WTC11 (cell line): ENCODE data around the gene FGFR4. TPM values are rescaled to one million over a fixed set of nuclear protein-coding genes. Genes with fewer than 3 reads are reported as not detected.

ENCODE experiments used
- ATAC-seq: fragments of 200-7000 bp; cut with Tn5 transposase; 2 replicates; pipeline ENCODE4 v1.10.0; 2021; ENCODE audit warnings: mild to moderate bottlenecking, moderate library complexity
- CTCF ChIA-PET: fragments of 300-600 bp; sonication (Branson Sonifier 250); formaldehyde crosslinking; loops from one replicate; lab custom pipeline; 2021; ENCODE audit warnings: antibody characterized with exemption; lab: Charles Lee
- POLR2A ChIA-PET: fragments of 350-600 bp; sonication (Branson Sonifier 250); formaldehyde crosslinking; loops from one replicate; lab custom pipeline; 2021; ENCODE audit warnings: antibody characterized with exemption; lab: Charles Lee
- DNase-seq: peaks from one replicate; pipeline ENCODE4 v3.0.0; 2021; ENCODE audit warnings: low spot score
- H3K27ac Mint-ChIP-seq: 2 replicates; pipeline ENCODE4 v1.8.0; 2021; ENCODE audit warnings: mixed read lengths
- H3K27me3 Mint-ChIP-seq: 2 replicates; pipeline ENCODE4 v1.8.0; 2021; ENCODE audit warnings: low read depth, mild to moderate bottlenecking, moderate library complexity, mixed read lengths
- H3K36me3 Mint-ChIP-seq: 2 replicates; pipeline ENCODE4 v1.8.0; 2021; ENCODE audit warnings: mixed read lengths
- H3K4me1 Mint-ChIP-seq: 2 replicates; pipeline ENCODE4 v1.8.0; 2022; ENCODE audit warnings: mixed read lengths
- H3K4me3 Mint-ChIP-seq: 2 replicates; pipeline ENCODE4 v1.8.0; 2021; ENCODE audit warnings: mild to moderate bottlenecking, moderate library complexity, mixed read lengths
- H3K9me3 Mint-ChIP-seq: 2 replicates; pipeline ENCODE4 v1.8.0; 2021; ENCODE audit warnings: mixed read lengths
- CREB1 ChIP-seq: sonication (generic); formaldehyde crosslinking; IDR thresholded peaks from 2 replicates; pipeline ENCODE4 v1.8.0; 2023; ENCODE audit warnings: mild to moderate bottlenecking, missing genetic modification reagents
- ELF4 ChIP-seq: sonication (generic); formaldehyde crosslinking; IDR thresholded peaks from 2 replicates; pipeline ENCODE4 v1.8.1; 2022; ENCODE audit warnings: low read depth, mild to moderate bottlenecking, moderate library complexity, missing genetic modification reagents
- EMX1 ChIP-seq: fragments of 250-450 bp; sonication (Bioruptor Pico); IDR thresholded peaks from 2 replicates; pipeline ENCODE4 v1.8.0; 2021; ENCODE audit warnings: mild to moderate bottlenecking
- HMGA2 ChIP-seq: fragments of 250-450 bp; sonication (Bioruptor Pico); IDR thresholded peaks from 2 replicates; pipeline ENCODE4 v1.4.0; 2021; ENCODE audit warnings: mild to moderate bottlenecking, moderate library complexity
- JUN ChIP-seq: sonication (generic); formaldehyde crosslinking; IDR thresholded peaks from 2 replicates; pipeline ENCODE4 v1.8.0; 2023; ENCODE audit warnings: mild to moderate bottlenecking, missing genetic modification reagents
- KAT7 ChIP-seq: sonication (generic); formaldehyde crosslinking; IDR thresholded peaks from 2 replicates; pipeline ENCODE4 v1.8.1; 2023; ENCODE audit warnings: missing genetic modification reagents, mild to moderate bottlenecking, borderline replicate concordance
- NFE2L1 ChIP-seq: sonication (generic); formaldehyde crosslinking; IDR thresholded peaks from 2 replicates; pipeline ENCODE4 v1.8.1; 2023; ENCODE audit warnings: missing genetic modification reagents
- RORB ChIP-seq: fragments of 250-450 bp; sonication (Bioruptor Pico); IDR thresholded peaks from 2 replicates; pipeline ENCODE4 v1.9.0; 2021; ENCODE audit warnings: mild to moderate bottlenecking
- TCF7 ChIP-seq: sonication (generic); formaldehyde crosslinking; IDR thresholded peaks from 2 replicates; pipeline ENCODE4 v1.8.0; 2022; ENCODE audit warnings: mild to moderate bottlenecking, low read depth, missing genetic modification reagents, moderate library complexity
- TEAD1 ChIP-seq: sonication (generic); formaldehyde crosslinking; IDR thresholded peaks from 2 replicates; pipeline ENCODE4 v1.8.0; 2022; ENCODE audit warnings: mild to moderate bottlenecking, missing genetic modification reagents
- ZNF121 ChIP-seq: sonication (generic); formaldehyde crosslinking; IDR thresholded peaks from 2 replicates; pipeline ENCODE4 v1.8.0; 2023; ENCODE audit warnings: missing genetic modification reagents
- ZNF263 ChIP-seq: sonication (generic); formaldehyde crosslinking; IDR thresholded peaks from 2 replicates; pipeline ENCODE4 v1.8.1; 2022; ENCODE audit warnings: low read depth, mild to moderate bottlenecking, moderate library complexity, missing genetic modification reagents
- ZNF423 ChIP-seq: fragments of 250-450 bp; sonication (Bioruptor Pico); IDR thresholded peaks from 2 replicates; pipeline ENCODE4 v2.1.2; 2022; ENCODE audit warnings: mild to moderate bottlenecking, moderate library complexity
- total RNA-seq: library from RNA; stranded (reverse); gene quantifications from 3 replicates; pipeline ENCODE4 v1.2.3, GENCODE V29; 2021
- TF ChIP-seq, protein P1 (sequence below): fragments of 250-450 bp; sonication (Bioruptor Pico); IDR thresholded peaks from 2 replicates; pipeline ENCODE4 v1.8.0; 2021; ENCODE audit warnings: mild to moderate bottlenecking
- TF ChIP-seq, protein P2 (sequence below): sonication (generic); formaldehyde crosslinking; IDR thresholded peaks from 2 replicates; pipeline ENCODE4 v1.8.0; 2023; ENCODE audit warnings: missing genetic modification reagents
- TF ChIP-seq, protein P3 (sequence below): sonication (generic); formaldehyde crosslinking; IDR thresholded peaks from 2 replicates; pipeline ENCODE4 v1.8.1; 2023; ENCODE audit warnings: mild to moderate bottlenecking, missing genetic modification reagents, moderate library complexity
- TF ChIP-seq, protein P4 (sequence below): sonication (generic); formaldehyde crosslinking; IDR thresholded peaks from 2 replicates; pipeline ENCODE4 v1.8.1; 2022; ENCODE audit warnings: mild to moderate bottlenecking, moderate library complexity, missing genetic modification reagents
- TF ChIP-seq, protein P5 (sequence below): sonication (generic); formaldehyde crosslinking; IDR thresholded peaks from 2 replicates; pipeline ENCODE4 v1.8.1; 2022; ENCODE audit warnings: missing genetic modification reagents, borderline replicate concordance
- TF ChIP-seq, protein P6 (sequence below): sonication (generic); formaldehyde crosslinking; IDR thresholded peaks from 2 replicates; pipeline ENCODE4 v1.8.1; 2023; ENCODE audit warnings: mild to moderate bottlenecking, moderate library complexity, missing genetic modification reagents
- TF ChIP-seq, protein P7 (sequence below): fragments of 250-450 bp; sonication (Bioruptor Pico); conservative IDR thresholded peaks from 2 replicates; pipeline ENCODE4 v1.9.0; 2021; ENCODE audit warnings: mild to moderate bottlenecking
- TF ChIP-seq, protein P8 (sequence below): fragments of 250-450 bp; sonication (Bioruptor Pico); IDR thresholded peaks from 2 replicates; pipeline ENCODE4 v2.1.2; 2022; ENCODE audit warnings: mild to moderate bottlenecking, moderate library complexity

The FGFR4 gene
- total RNA-seq, 1 experiment from 2014 or later, result 108 TPM

DNA sequence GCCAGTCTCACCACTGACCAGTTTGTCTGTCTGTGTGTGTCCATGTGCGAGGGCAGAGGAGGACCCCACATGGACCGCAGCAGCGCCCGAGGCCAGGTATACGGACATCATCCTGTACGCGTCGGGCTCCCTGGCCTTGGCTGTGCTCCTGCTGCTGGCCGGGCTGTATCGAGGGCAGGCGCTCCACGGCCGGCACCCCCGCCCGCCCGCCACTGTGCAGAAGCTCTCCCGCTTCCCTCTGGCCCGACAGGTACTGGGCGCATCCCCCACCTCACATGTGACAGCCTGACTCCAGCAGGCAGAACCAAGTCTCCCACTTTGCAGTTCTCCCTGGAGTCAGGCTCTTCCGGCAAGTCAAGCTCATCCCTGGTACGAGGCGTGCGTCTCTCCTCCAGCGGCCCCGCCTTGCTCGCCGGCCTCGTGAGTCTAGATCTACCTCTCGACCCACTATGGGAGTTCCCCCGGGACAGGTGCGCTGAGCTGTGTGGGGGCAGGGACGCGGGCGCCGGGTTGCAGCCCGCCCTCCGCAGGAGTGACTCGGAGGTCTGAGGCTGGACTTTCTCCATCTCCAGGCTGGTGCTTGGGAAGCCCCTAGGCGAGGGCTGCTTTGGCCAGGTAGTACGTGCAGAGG is 6.5 kb downstream of the FGFR4 start:
- ATAC-seq, result no peak
- no peaks in the 10 kb centered on the region for H3K9me3 Mint-ChIP-seq
- TF ChIP-seq, protein P1, sequence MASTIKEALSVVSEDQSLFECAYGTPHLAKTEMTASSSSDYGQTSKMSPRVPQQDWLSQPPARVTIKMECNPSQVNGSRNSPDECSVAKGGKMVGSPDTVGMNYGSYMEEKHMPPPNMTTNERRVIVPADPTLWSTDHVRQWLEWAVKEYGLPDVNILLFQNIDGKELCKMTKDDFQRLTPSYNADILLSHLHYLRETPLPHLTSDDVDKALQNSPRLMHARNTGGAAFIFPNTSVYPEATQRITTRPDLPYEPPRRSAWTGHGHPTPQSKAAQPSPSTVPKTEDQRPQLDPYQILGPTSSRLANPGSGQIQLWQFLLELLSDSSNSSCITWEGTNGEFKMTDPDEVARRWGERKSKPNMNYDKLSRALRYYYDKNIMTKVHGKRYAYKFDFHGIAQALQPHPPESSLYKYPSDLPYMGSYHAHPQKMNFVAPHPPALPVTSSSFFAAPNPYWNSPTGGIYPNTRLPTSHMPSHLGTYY, result no peak
- TF ChIP-seq ELF4 (no peak), ZNF263 (CRISPR knock-in tag) (no peak), RORB (CRISPR knock-in tag) (no peak)
- TF ChIP-seq, protein P2, sequence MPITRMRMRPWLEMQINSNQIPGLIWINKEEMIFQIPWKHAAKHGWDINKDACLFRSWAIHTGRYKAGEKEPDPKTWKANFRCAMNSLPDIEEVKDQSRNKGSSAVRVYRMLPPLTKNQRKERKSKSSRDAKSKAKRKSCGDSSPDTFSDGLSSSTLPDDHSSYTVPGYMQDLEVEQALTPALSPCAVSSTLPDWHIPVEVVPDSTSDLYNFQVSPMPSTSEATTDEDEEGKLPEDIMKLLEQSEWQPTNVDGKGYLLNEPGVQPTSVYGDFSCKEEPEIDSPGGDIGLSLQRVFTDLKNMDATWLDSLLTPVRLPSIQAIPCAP (CRISPR knock-in tag), result no peak
- H3K36me3 Mint-ChIP-seq, result peaks cover 29% of the 10 kb centered on the region
- H3K27ac Mint-ChIP-seq, result no peak overlapping the region
- CTCF ChIA-PET, result no interaction called here
- peaks cover 11% of the 10 kb centered on the region for H3K4me1 Mint-ChIP-seq
- H3K27me3 Mint-ChIP-seq, result no peaks in the 10 kb centered on the region
- no peak for DNase-seq
- H3K4me3 Mint-ChIP-seq, result no peak overlapping the region
- POLR2A ChIA-PET, result no interaction called here

DNA sequence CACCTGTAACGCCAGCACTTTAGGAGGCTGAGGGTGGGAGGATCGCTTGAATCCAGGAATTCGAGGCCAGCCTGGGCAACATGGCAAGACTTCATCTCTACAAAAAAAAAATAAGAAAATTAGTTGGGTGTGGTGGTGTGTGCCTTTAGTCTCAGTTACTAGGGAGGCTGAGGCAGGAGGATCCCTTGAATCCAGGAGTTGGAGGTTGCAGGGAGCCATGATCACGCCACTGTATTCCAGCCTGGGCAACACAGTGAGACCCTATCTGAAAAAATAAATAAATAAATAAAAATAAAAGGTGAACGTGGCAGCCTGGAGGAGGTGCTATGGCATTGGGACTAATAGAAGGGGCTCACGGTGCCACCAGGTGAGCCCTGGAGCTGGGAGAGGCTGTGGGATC is 7.1 kb downstream of the FGFR4 start:
- ChIA-PET POLR2A (no interaction called here), CTCF (no interaction called here)
- peaks cover 29% of the 10 kb centered on the region for H3K36me3 Mint-ChIP-seq
- no peak for ATAC-seq
- H3K4me3 Mint-ChIP-seq, result no peak overlapping the region
- DNase-seq, result no peak
- peaks cover 7% of the 10 kb centered on the region for H3K4me1 Mint-ChIP-seq
- no peak for TF ChIP-seq JUN (CRISPR knock-in tag)
- TF ChIP-seq ZNF423 (CRISPR knock-in tag), result no peak
- no peak for TF ChIP-seq CREB1 (CRISPR knock-in tag)
- TF ChIP-seq, protein P3, sequence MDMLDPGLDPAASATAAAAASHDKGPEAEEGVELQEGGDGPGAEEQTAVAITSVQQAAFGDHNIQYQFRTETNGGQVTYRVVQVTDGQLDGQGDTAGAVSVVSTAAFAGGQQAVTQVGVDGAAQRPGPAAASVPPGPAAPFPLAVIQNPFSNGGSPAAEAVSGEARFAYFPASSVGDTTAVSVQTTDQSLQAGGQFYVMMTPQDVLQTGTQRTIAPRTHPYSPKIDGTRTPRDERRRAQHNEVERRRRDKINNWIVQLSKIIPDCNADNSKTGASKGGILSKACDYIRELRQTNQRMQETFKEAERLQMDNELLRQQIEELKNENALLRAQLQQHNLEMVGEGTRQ (CRISPR knock-in tag), result no peak
- TF ChIP-seq, protein P4, sequence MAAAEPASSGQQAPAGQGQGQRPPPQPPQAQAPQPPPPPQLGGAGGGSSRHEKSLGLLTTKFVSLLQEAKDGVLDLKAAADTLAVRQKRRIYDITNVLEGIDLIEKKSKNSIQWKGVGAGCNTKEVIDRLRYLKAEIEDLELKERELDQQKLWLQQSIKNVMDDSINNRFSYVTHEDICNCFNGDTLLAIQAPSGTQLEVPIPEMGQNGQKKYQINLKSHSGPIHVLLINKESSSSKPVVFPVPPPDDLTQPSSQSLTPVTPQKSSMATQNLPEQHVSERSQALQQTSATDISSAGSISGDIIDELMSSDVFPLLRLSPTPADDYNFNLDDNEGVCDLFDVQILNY, result no peak
- TF ChIP-seq EMX1 (CRISPR knock-in tag), result no peak
- no peak for TF ChIP-seq TCF7 (CRISPR knock-in tag)
- no peak for TF ChIP-seq NFE2L1
- TF ChIP-seq TEAD1, result no peak
- TF ChIP-seq, protein P5, sequence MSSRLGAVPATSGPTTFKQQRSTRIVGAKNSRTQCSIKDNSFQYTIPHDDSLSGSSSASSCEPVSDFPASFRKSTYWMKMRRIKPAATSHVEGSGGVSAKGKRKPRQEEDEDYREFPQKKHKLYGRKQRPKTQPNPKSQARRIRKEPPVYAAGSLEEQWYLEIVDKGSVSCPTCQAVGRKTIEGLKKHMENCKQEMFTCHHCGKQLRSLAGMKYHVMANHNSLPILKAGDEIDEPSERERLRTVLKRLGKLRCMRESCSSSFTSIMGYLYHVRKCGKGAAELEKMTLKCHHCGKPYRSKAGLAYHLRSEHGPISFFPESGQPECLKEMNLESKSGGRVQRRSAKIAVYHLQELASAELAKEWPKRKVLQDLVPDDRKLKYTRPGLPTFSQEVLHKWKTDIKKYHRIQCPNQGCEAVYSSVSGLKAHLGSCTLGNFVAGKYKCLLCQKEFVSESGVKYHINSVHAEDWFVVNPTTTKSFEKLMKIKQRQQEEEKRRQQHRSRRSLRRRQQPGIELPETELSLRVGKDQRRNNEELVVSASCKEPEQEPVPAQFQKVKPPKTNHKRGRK, result no peak
- TF ChIP-seq, protein P6, sequence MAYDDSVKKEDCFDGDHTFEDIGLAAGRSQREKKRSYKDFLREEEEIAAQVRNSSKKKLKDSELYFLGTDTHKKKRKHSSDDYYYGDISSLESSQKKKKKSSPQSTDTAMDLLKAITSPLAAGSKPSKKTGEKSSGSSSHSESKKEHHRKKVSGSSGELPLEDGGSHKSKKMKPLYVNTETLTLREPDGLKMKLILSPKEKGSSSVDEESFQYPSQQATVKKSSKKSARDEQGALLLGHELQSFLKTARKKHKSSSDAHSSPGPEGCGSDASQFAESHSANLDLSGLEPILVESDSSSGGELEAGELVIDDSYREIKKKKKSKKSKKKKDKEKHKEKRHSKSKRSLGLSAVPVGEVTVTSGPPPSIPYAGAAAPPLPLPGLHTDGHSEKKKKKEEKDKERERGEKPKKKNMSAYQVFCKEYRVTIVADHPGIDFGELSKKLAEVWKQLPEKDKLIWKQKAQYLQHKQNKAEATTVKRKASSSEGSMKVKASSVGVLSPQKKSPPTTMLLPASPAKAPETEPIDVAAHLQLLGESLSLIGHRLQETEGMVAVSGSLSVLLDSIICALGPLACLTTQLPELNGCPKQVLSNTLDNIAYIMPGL, result no peak
- TF ChIP-seq ZNF121, result no peak
- no peak for TF ChIP-seq ZNF263 (CRISPR knock-in tag)
- TF ChIP-seq, protein P7, sequence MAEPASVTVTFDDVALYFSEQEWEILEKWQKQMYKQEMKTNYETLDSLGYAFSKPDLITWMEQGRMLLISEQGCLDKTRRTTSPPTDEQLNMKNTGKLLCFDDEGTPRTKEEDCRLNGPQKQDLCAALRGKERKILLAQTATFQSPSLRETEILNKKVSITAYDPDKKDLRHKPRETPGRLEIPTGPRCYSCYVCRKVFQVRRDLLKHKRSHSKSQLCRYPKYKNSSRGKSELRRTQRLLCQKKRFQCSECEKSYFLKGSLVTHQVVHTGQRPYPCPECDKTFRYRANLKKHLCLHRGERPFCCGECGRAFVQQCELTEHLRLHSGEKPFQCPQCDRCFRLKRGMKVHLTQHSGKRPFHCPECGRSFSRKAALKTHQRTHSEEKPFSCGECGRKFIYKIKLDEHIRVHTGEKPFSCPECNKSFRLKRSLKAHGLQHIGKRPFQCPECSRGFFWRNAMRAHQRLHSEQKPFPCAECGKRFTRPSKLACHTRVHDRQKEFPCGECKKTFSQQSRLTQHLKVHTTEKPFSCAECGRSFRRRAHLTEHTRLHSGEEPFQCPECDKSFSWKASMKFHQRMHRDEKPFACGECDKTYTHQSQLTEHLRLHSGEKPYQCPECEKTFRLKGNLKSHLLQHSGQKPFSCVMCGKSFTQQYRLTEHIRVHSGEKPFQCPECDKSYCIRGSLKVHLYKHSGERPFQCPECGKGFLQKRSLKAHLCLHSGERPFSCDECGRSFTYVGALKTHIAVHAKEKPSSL, result no peak
- TF ChIP-seq, protein P8, sequence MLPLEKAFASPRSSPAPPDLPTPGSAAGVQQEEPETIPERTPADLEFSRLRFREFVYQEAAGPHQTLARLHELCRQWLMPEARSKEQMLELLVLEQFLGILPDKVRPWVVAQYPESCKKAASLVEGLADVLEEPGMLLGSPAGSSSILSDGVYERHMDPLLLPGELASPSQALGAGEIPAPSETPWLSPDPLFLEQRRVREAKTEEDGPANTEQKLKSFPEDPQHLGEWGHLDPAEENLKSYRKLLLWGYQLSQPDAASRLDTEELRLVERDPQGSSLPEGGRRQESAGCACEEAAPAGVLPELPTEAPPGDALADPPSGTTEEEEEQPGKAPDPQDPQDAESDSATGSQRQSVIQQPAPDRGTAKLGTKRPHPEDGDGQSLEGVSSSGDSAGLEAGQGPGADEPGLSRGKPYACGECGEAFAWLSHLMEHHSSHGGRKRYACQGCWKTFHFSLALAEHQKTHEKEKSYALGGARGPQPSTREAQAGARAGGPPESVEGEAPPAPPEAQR (CRISPR knock-in tag), result no peak
- TF ChIP-seq KAT7 (CRISPR knock-in tag), result no peak
- TF ChIP-seq, protein P2 (CRISPR knock-in tag), result no peak
- no peak for TF ChIP-seq HMGA2 (CRISPR knock-in tag)
- H3K9me3 Mint-ChIP-seq, result no peaks in the 10 kb centered on the region
- H3K27me3 Mint-ChIP-seq, result no peaks in the 10 kb centered on the region
- H3K27ac Mint-ChIP-seq, result no peak overlapping the region
